Keratinocyte (primary cell): ENCODE measurements around the gene CEP131. TPM values are rescaled to one million over a fixed set of nuclear protein-coding genes. Genes with fewer than 3 reads are reported as not detected.
A peak's percentile ranks its signal among the peaks of the same experiment; 100 is the strongest.

ENCODE experiments used
- DNase-seq: peaks from one replicate; pipeline ENCODE4 v3.0.0-alpha.2; 2011; ENCODE audit warnings: low read depth, missing footprints, low spot score
- FAIRE-seq: peaks from 2 replicates; lab custom pipeline; 2011; peaks lifted over from hg19 to GRCh38; lab: Jason Lieb, UNC
- H2AFZ ChIP-seq: 2 replicates; pipeline ENCODE4 v1.6.0; 2012; ENCODE audit warnings: low read length, control low read depth, inconsistent platforms; ENCODE audit not compliant: control insufficient read depth
- H3K27ac ChIP-seq: 2 replicates; pipeline ENCODE4 v1.5.1; 2011; ENCODE audit warnings: low read length; ENCODE audit not compliant: control insufficient read depth, insufficient read depth
- H3K27me3 ChIP-seq: 3 replicates; pipeline ENCODE4 v1.6.0; 2011; ENCODE audit warnings: low read length; ENCODE audit not compliant: control insufficient read depth, insufficient read depth; ENCODE audit errors: extremely low read depth
- H3K36me3 ChIP-seq, 2 experiments: 2 replicates in 1 of 2; 3 replicates in 1 of 2; pipeline ENCODE4 v1.5.1; 2011; ENCODE audit warnings: low read length in 2 of 2, mild to moderate bottlenecking in 1 of 2; ENCODE audit not compliant: control insufficient read depth in 2 of 2, insufficient read depth in 2 of 2; ENCODE audit errors: extremely low read depth in 1 of 2
- H3K4me1 ChIP-seq: 3 replicates; pipeline ENCODE4 v1.5.1; 2011; ENCODE audit warnings: low read length; ENCODE audit not compliant: control insufficient read depth, insufficient read depth; ENCODE audit errors: extremely low read depth
- H3K4me2 ChIP-seq: 3 replicates; pipeline ENCODE4 v1.6.0; 2011; ENCODE audit warnings: low read depth, low read length; ENCODE audit not compliant: control insufficient read depth, insufficient read depth; ENCODE audit errors: extremely low read depth
- H3K4me3 ChIP-seq, 3 experiments: fragments of 200-600 bp in 1 of 3; sonication (generic) in 1 of 3; 2 replicates in 2 of 3; 3 replicates in 1 of 3; pipeline ENCODE4 v1.5.1; 2011 to 2016; ENCODE audit warnings: low read length in 3 of 3, mild to moderate bottlenecking in 3 of 3, control low read depth in 2 of 3, inconsistent platforms in 1 of 3, low read depth in 1 of 3, mixed read lengths in 1 of 3, mixed run types in 1 of 3, moderate library complexity in 1 of 3; ENCODE audit not compliant: control insufficient read depth in 2 of 3, insufficient read depth in 2 of 3; ENCODE audit errors: extremely low read depth in 1 of 3
- H3K79me2 ChIP-seq: 2 replicates; pipeline ENCODE4 v1.6.0; 2012; ENCODE audit warnings: low read length; ENCODE audit not compliant: control insufficient read depth, insufficient read depth
- H3K9ac ChIP-seq: 3 replicates; pipeline ENCODE4 v1.6.0; 2011; ENCODE audit warnings: low read length; ENCODE audit not compliant: control insufficient read depth, insufficient read depth; ENCODE audit errors: extremely low read depth
- H3K9me1 ChIP-seq: 3 replicates; pipeline ENCODE4 v1.6.0; 2011; ENCODE audit warnings: low read length; ENCODE audit not compliant: control insufficient read depth, insufficient read depth; ENCODE audit errors: extremely low read depth
- H3K9me3 ChIP-seq: 2 replicates; pipeline ENCODE4 v1.5.1; 2012; ENCODE audit warnings: low read depth, low read length; ENCODE audit not compliant: control insufficient read depth
- H4K20me1 ChIP-seq: 3 replicates; pipeline ENCODE4 v1.6.0; 2011; ENCODE audit warnings: low read length; ENCODE audit not compliant: control insufficient read depth, insufficient read depth; ENCODE audit errors: extremely low read depth
- CTCF ChIP-seq, 3 experiments: IDR thresholded peaks in 1 of 3; conservative IDR thresholded peaks in 1 of 3; optimal IDR thresholded peaks in 1 of 3; 2 replicates in 2 of 3; 3 replicates in 1 of 3; pipeline versions ENCODE3 to v1.5.1; 2011; ENCODE audit warnings: low read length in 3 of 3, mild to moderate bottlenecking in 3 of 3, moderate library complexity in 2 of 3, control low read depth in 1 of 3, inconsistent platforms in 1 of 3; ENCODE audit not compliant: insufficient read depth in 2 of 3; ENCODE audit errors: extremely low read depth in 1 of 3
- EZH2 ChIP-seq: IDR thresholded peaks from one replicate; pipeline ENCODE4 v1.6.1; 2012; ENCODE audit warnings: inconsistent platforms, mild to moderate bottlenecking, low read length, moderate library complexity
- dilution Hi-C: fragments of 300-500 bp; cut with MboI; formaldehyde crosslinking; loops from one replicate; pipeline ENCODE4 v1.7.0; 2020; ENCODE audit warnings: low sequenced_read_pairs; ENCODE audit not compliant: extremely low pct_ligation_motif_present
- polyA plus RNA-seq, 5 experiments: library from polyadenylated mRNA; depleted of rRNA in 3 of 5; stranded (reverse) in 3 of 5; stranded (forward) in 1 of 5; unstranded in 1 of 5; fragments of >200 nt; gene quantifications; 1 replicate in 1 of 5; 2 replicates in 3 of 5; 3 replicates in 1 of 5; pipeline versions ENCODE4 v1.2.1 to v1.2.3, GENCODE V29; 2011 to 2012; ENCODE audit warnings: missing spikeins in 2 of 5, low read depth in 1 of 5, low replicate concordance in 1 of 5

CEP131 gene
- polyA plus RNA-seq, 1 donor (not counting 4 experiments of a cell fraction or from before 2014, with no cell fraction given), result 2.6 TPM

GRCh38 chr17:81165246-81166032 lies 57.3 kb downstream of the CEP131 start, which contains the start of gene PVALEF:
Gene PVALEF (plus strand): TSS chr17:81165507. CDS start chr17:81181227, 15,720 bp downstream.
- DNase-seq (no peak), FAIRE-seq (no peak)
- peak; percentile 80 for TF ChIP-seq EZH2
- TF ChIP-seq CTCF (optimal IDR thresholded peaks at IDR 0.05 in 1 of 3, IDR thresholded peaks at IDR 0.05 in 1 of 3, conservative IDR thresholded peaks at IDR 0.05 in 1 of 3; ENCODE audit: extremely low read depth in 1 of 3, insufficient read depth in 2 of 3, low read length in 3 of 3), result no peak
- no peaks in the 10 kb centered on the region for H3K36me3 ChIP-seq
- H3K9me1 ChIP-seq, result no peaks in the 10 kb centered on the region
- H4K20me1 ChIP-seq, result peaks cover 2% of the 10 kb centered on the region
- no peaks in the 10 kb centered on the region for H3K9me3 ChIP-seq
- no peaks in the 10 kb centered on the region for H3K79me2 ChIP-seq
- dilution Hi-C loops, result no loop called here
- H3K27me3 ChIP-seq, result peaks cover 42% of the 10 kb centered on the region
- H3K9ac ChIP-seq, result no peak within 1 kb of the TSS
- H2AFZ ChIP-seq, result no peak within 1 kb of the TSS
- no peak within 1 kb of the TSS for H3K4me2 ChIP-seq
- H3K4me3 ChIP-seq, result no peak within 1 kb of the TSS
- H3K4me1 ChIP-seq, result no peaks in the 10 kb centered on the region
- no peak within 1 kb of the TSS for H3K27ac ChIP-seq

DNA sequence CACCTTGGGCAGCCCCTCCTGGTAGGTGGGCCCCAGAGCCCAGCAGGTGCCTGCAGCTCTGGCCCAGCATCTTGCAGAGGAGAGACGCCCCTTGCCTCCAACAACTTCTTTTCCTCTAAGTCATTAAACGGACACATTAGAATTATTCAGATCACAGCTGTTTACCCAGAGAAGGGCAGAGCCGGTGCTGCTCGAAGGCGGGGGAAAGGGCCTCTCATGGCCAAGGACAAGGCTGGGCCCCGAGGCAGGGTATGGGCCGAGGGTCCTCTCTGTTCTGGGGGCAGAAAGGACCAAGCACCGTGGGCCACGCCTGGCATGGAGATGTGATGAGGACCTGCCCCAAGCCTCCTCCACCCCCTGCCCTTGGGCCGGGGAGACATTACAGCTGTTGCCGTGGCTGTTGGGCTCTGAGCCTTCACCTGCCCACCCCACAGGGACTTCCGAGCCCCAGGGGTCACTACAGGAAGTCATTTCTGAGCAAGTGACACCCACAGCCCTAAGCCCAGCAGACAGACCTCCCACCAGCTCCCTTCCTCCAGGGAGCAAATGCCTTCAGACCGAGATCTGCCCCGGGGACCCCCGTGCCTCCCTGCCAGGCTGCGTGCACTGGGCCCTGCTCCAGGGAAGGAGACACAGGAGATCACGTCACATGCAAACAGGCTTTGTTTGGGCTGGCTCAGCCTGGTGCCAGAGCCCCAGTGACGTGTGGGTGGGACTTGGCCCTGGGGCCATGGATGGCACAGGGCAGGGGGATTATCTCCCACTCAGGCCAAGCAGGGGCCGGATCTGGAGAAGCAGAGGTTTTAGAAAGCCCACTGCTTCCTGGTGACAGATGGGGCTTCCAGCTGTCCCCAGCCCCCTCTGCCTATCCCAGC lies 58.2 kb downstream of the CEP131 start:
- FAIRE-seq (no peak), DNase-seq (no peak)
- Histone ChIP-seq H3K4me1 (no peaks in the 10 kb centered on the region), H3K27ac (no peak overlapping the region), H3K79me2 (no peaks in the 10 kb centered on the region), H3K9me3 (no peaks in the 10 kb centered on the region), H3K27me3 (peaks cover 42% of the 10 kb centered on the region), H4K20me1 (peaks cover 2% of the 10 kb centered on the region), H3K36me3 (no peaks in the 10 kb centered on the region), H3K4me3 (no peak overlapping the region), H3K9me1 (no peaks in the 10 kb centered on the region), H2AFZ (no peak overlapping the region), H3K4me2 (no peak overlapping the region), H3K9ac (no peak overlapping the region)
- TF ChIP-seq CTCF (optimal IDR thresholded peaks at IDR 0.05 in 1 of 3, IDR thresholded peaks at IDR 0.05 in 1 of 3, conservative IDR thresholded peaks at IDR 0.05 in 1 of 3; ENCODE audit: extremely low read depth in 1 of 3, insufficient read depth in 2 of 3, low read length in 3 of 3), result no peak
- TF ChIP-seq EZH2, result no peak
- dilution Hi-C loops, result no loop called here
